Memory B cell (primary cell): Measurements from ENCODE around the gene MAPK8IP1.
A peak's percentile ranks its signal among the peaks of the same experiment; 100 is the strongest.

Experiments used
- ATAC-seq: fragments of 150-1000 bp; cut with Tn5 transposase; 2 replicates; pipeline ENCODE4 v1.10.0; 2021; ENCODE audit warnings: low read depth, mild to moderate bottlenecking, moderate library complexity
- DNase-seq, 2 donors: peaks; one replicate each; pipeline ENCODE4 v3.0.0; 2022; ENCODE audit warnings: low spot score in 2 of 2
- H3K27ac Mint-ChIP-seq: one replicate; pipeline ENCODE4 v1.8.0; 2022; ENCODE audit warnings: mild to moderate bottlenecking, moderate library complexity, mixed read lengths
- H3K27me3 Mint-ChIP-seq: one replicate; pipeline ENCODE4 v1.8.0; 2022; ENCODE audit warnings: mixed read lengths
- H3K36me3 Mint-ChIP-seq: one replicate; pipeline ENCODE4 v1.8.0; 2022; ENCODE audit warnings: mild to moderate bottlenecking, mixed read lengths
- H3K4me1 Mint-ChIP-seq: one replicate; pipeline ENCODE4 v1.8.0; 2022; ENCODE audit warnings: mixed read lengths
- H3K4me3 Mint-ChIP-seq: one replicate; pipeline ENCODE4 v1.8.0; 2022; ENCODE audit warnings: mild to moderate bottlenecking, moderate library complexity, mixed read lengths
- H3K9me3 Mint-ChIP-seq: one replicate; pipeline ENCODE4 v1.8.0; 2022; ENCODE audit warnings: mixed read lengths

The MAPK8IP1 gene

GRCh38 chr11:45852712-45853101, 32.7 kb upstream of the MAPK8IP1 start:
- no peaks in the 10 kb centered on the region for H3K9me3 Mint-ChIP-seq
- no peak for DNase-seq
- peak overlapping the region; percentile 51 for H3K4me3 Mint-ChIP-seq
- ATAC-seq = peak; percentile 28
- H3K27me3 Mint-ChIP-seq = no peaks in the 10 kb centered on the region
- H3K27ac Mint-ChIP-seq = peak overlapping the region; percentile 50
- peaks cover 14% of the 10 kb centered on the region for H3K36me3 Mint-ChIP-seq
- H3K4me1 Mint-ChIP-seq = peaks cover 33% of the 10 kb centered on the region

GRCh38 chr11:45853332-45854219, 31.9 kb upstream of the MAPK8IP1 start:
- no peaks in the 10 kb centered on the region for H3K9me3 Mint-ChIP-seq
- peaks cover 17% of the 10 kb centered on the region for H3K36me3 Mint-ChIP-seq
- peaks cover 32% of the 10 kb centered on the region for H3K4me1 Mint-ChIP-seq
- H3K4me3 Mint-ChIP-seq = no peak overlapping the region
- no peak for DNase-seq
- no peaks in the 10 kb centered on the region for H3K27me3 Mint-ChIP-seq
- no peak overlapping the region for H3K27ac Mint-ChIP-seq
- no peak for ATAC-seq

DNA sequence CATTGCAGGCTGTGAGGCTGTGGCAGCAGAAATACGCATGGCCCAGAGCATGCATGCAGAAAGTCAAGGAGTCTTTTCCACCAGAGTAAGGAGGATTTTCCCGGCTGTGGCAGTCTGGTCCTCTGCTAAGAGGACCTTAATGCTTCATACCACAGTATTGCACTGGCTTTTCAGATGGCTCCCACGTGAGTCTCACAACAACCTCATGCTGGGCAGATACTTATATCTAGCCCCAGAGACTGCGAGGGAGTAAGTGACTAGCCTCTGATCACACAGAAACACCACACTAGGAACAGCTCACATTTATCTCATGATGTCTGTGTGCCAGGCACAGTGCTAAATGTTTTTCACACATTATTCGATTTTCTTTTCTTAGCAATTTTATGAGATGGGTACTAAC, 30.1 kb upstream of the MAPK8IP1 start:
- ATAC-seq (no peak), DNase-seq (no peak)
- Mint-ChIP-seq H3K27ac (no peak overlapping the region), H3K9me3 (no peaks in the 10 kb centered on the region), H3K4me3 (no peak overlapping the region), H3K36me3 (peaks cover 24% of the 10 kb centered on the region), H3K4me1 (peaks cover 22% of the 10 kb centered on the region), H3K27me3 (no peaks in the 10 kb centered on the region)

- no peaks in the 10 kb centered on the region for H3K9me3 Mint-ChIP-seq
- no peak overlapping the region for H3K27ac Mint-ChIP-seq
- peaks cover 18% of the 10 kb centered on the region for H3K4me1 Mint-ChIP-seq
- no peaks in the 10 kb centered on the region for H3K27me3 Mint-ChIP-seq
- H3K4me3 Mint-ChIP-seq = no peak overlapping the region
- no peak for ATAC-seq
- H3K36me3 Mint-ChIP-seq = peaks cover 27% of the 10 kb centered on the region
- no peak for DNase-seq
These were observed 29.4 kb upstream of the MAPK8IP1 start for GRCh38 chr11:45856044-45856468.

DNA sequence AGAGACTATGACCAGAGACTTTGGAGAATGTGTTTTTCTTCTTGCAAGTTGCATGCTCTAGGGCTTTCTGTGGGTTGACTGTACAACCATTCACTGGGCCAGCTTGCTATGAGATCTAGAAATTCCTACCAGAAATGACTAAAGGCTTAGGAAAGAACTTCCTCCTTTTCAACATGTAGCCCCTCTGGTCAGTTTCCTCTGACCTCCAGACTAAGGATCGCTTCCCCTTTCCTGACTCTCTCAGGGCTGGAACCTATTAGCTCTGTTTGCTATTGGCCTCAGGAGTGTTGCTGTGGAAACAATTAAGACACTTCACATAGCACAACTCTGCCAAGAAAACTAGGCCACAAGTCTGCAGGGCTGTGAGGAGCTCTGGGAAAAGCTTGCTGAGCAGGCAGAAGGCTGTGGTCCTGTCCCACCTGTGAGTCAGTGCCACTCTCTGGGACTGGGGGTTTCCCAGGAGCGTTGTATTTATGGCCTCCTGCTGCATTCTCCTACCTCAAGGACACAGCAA, 27.4 kb upstream of the MAPK8IP1 start:
- Mint-ChIP-seq H3K4me1 (peaks cover 8% of the 10 kb centered on the region), H3K27me3 (no peaks in the 10 kb centered on the region), H3K4me3 (no peak overlapping the region), H3K36me3 (peaks cover 35% of the 10 kb centered on the region), H3K27ac (no peak overlapping the region), H3K9me3 (no peaks in the 10 kb centered on the region)
- DNase-seq = no peak
- ATAC-seq = no peak

GRCh38 chr11:45858751-45859398, 26.6 kb upstream of the MAPK8IP1 start:
- ATAC-seq = no peak
- Mint-ChIP-seq H3K36me3 (peaks cover 39% of the 10 kb centered on the region), H3K4me3 (no peak overlapping the region), H3K4me1 (peaks cover 7% of the 10 kb centered on the region), H3K27me3 (no peaks in the 10 kb centered on the region), H3K9me3 (no peaks in the 10 kb centered on the region), H3K27ac (no peak overlapping the region)
- no peak for DNase-seq

DNA sequence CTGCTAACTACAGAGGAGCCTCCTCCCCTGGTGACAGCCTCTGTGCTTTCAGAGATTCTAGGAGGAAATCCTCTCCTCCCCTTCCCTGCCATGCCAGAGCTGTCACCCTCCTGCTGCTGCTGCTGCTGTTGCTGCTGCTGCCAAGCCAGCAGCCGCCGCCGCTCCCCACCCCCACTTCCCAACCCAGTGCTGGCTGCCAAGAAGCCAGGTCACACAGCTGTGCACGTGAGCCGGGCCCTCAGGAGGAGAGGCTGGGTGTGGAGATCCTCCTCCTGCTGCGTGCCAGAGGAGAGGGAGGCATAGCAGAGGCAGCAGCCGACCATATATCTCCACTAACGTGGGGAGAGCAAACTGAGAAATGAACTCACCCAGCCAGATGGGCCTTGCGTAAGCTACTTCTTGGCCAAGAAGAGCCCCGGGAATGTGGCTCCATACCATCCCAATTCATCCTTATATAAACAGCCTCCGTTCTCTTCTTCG, 25.8 kb upstream of the MAPK8IP1 start:
- Mint-ChIP-seq H3K27me3 (no peaks in the 10 kb centered on the region), H3K4me3 (no peak overlapping the region), H3K9me3 (no peaks in the 10 kb centered on the region), H3K36me3 (peaks cover 37% of the 10 kb centered on the region), H3K27ac (no peak overlapping the region), H3K4me1 (peaks cover 4% of the 10 kb centered on the region)
- DNase-seq = no peak
- ATAC-seq = no peak

- no peak for DNase-seq
- H3K27me3 Mint-ChIP-seq = no peaks in the 10 kb centered on the region
- ATAC-seq = no peak
- H3K27ac Mint-ChIP-seq = no peak overlapping the region
- H3K4me1 Mint-ChIP-seq = peaks cover 4% of the 10 kb centered on the region
- peaks cover 36% of the 10 kb centered on the region for H3K36me3 Mint-ChIP-seq
- H3K9me3 Mint-ChIP-seq = no peaks in the 10 kb centered on the region
- H3K4me3 Mint-ChIP-seq = no peak overlapping the region
These were observed 25.1 kb upstream of the MAPK8IP1 start for GRCh38 chr11:45860348-45860747.

DNA sequence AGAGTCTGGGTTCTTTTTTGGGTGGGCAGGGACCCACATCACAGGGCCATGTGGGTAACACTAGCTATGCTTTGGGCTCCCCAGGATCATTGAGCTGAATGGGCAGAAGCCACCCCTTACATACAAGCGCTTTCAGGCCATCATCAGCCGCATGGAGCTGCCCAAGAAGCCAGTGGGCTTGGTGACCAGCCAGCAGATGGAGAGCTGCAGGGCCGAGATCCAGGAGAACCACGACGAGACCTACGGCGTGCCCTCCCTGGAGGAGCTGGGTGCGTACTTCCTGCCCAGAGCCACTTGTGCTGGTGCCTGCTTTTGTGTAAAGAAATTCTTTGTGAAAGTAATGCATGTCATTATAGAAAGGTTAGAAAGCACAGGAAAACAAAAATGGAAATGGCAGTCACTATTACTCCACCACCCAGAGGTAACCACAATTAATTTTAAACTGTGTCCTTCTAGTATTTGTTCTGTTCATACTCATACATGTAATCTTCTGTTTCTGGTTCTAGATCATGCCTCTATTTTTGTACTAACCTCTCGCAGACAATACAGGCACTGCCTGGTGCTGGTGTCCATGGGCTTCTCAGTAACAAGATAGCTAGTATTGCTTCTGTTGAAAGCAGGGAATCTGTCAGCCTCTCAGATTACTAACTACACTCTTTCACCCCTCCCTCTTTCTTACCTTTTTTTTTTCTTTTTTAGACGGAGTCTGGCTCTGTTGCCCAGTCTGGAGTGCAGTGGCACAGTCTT, 24.5 kb upstream of the MAPK8IP1 start:
- Mint-ChIP-seq H3K27me3 (no peaks in the 10 kb centered on the region), H3K36me3 (peaks cover 38% of the 10 kb centered on the region), H3K4me1 (peaks cover 4% of the 10 kb centered on the region), H3K27ac (no peak overlapping the region), H3K9me3 (no peaks in the 10 kb centered on the region), H3K4me3 (no peak overlapping the region)
- ATAC-seq = no peak
- no peak for DNase-seq

- Mint-ChIP-seq H3K27me3 (no peaks in the 10 kb centered on the region), H3K4me3 (no peak overlapping the region), H3K9me3 (no peaks in the 10 kb centered on the region), H3K36me3 (peaks cover 43% of the 10 kb centered on the region), H3K27ac (no peak overlapping the region), H3K4me1 (no peaks in the 10 kb centered on the region)
- no peak for DNase-seq
- no peak for ATAC-seq
These were observed 21.4 kb upstream of the MAPK8IP1 start for GRCh38 chr11:45864041-45864440.

- Mint-ChIP-seq H3K9me3 (no peaks in the 10 kb centered on the region), H3K4me1 (no peaks in the 10 kb centered on the region), H3K27me3 (no peaks in the 10 kb centered on the region), H3K36me3 (peaks cover 51% of the 10 kb centered on the region), H3K27ac (no peak overlapping the region), H3K4me3 (no peak overlapping the region)
- ATAC-seq (no peak), DNase-seq (no peak)
These were observed 15.9 kb upstream of the MAPK8IP1 start for GRCh38 chr11:45869551-45869950.

- Mint-ChIP-seq H3K36me3 (peaks cover 52% of the 10 kb centered on the region), H3K4me3 (no peak overlapping the region), H3K4me1 (peaks cover 2% of the 10 kb centered on the region), H3K27me3 (no peaks in the 10 kb centered on the region), H3K9me3 (no peaks in the 10 kb centered on the region), H3K27ac (no peak overlapping the region)
- DNase-seq = no peak
- ATAC-seq = no peak
These were observed 14.7 kb upstream of the MAPK8IP1 start for GRCh38 chr11:45870706-45871105.

DNA sequence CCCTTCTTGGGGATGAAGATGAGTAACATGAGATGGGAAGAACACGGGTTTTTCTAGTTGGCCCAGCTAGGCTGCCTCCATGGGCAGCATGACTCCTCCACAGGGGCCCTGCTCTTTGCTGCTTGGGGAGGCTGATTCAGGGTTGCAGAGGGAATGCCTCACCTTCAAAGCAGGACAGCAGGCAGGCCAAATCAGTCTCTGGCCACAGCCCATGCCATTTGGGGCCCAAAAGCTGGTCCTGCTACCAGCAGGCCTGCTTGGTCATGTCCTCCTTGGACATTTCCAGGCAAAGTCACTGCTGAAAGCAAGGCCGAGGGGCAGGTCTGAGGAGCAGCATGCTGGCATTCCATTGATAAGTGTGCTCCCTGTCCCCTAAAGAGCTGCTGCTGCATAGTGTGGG, 13.8 kb upstream of the MAPK8IP1 start:
- H3K36me3 Mint-ChIP-seq = peaks cover 48% of the 10 kb centered on the region
- H3K9me3 Mint-ChIP-seq = no peaks in the 10 kb centered on the region
- H3K4me1 Mint-ChIP-seq = peaks cover 2% of the 10 kb centered on the region
- ATAC-seq (no peak), DNase-seq (no peak)
- H3K27ac Mint-ChIP-seq = peak overlapping the region; percentile 45
- H3K27me3 Mint-ChIP-seq = no peaks in the 10 kb centered on the region
- H3K4me3 Mint-ChIP-seq = no peak overlapping the region
